Eye (tissue), 1 donor: ENCODE measurements around the gene IRS1.

Source experiments
- DNase-seq: peaks from one replicate; pipeline ENCODE4 v3.0.0-alpha.2; 2015

The IRS1 gene

DNA sequence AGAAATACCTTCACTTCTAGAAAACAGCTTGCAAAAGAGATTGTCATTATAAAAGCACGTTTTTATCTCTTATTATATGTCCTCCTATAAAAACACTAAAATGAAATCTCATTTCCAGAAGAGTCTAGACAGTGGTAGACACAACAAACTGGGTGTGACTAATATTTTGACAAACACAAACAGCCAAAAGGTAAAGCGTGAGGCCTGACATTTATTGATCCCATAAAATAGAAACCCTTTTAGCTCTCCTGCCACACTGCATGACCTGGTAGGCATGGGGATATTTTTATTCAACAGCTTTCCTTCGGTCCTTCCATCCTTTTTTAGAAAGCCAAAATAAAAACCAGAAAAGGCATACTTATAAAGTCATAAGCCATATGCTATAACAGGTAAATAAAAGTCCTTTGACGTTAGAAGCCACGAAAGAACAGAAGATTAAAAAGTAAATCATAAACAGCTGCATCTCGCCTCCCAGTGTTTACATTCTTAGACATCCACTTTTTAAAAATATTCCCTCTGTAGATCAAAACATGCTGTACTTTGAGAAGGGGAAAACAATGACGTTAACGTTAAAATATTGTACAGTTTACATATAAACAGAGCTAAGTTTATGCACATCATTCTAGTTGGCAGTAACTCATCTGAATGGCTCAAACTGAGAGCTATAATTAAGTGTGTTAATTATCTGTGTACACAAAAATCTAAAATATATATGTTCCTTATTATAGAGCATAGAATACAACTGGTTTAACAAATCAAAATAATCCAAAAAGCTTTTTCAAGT is 44.6 kb downstream of the IRS1 start:
- DNase-seq, result peak; percentile 52

DNA sequence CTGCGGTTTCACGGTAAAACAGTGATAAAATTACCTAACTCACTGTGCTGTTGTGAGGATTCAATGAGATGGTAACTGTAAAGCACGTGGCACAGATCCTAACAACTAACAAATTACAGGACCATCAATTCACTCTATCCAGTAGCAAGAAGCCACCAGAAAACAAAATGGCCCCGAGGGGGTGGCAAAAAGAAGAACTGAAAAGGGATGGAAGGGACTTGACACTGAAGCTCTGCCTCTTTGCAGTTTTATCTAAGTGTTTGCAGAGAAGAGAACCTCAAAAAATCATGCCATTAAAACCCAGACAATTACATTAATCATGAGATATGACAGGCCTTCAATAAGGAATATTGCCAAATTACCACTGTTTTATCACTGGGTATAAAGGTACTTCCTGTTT is 46.7 kb downstream of the IRS1 start:
- DNase-seq, result no peak

DNA sequence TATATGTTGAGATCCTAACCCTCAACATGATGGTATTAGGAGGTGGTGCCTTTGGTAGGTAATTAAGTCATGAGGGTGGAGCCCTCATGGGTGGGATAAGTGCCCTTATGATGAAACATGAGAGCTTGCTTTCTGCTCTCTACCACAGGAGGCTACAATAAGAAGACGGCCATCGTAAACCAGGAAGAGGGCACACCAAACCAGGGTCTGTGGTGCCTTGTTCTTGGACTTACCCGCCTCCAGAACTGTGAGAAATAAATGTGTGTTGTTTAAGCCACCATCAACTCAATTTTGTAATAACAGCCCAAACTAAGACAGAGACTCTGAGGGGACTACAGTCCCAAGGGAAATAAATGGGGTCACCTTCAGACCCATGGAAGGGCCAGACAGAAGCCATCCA is 52.3 kb downstream of the IRS1 start:
- no peak for DNase-seq

DNA sequence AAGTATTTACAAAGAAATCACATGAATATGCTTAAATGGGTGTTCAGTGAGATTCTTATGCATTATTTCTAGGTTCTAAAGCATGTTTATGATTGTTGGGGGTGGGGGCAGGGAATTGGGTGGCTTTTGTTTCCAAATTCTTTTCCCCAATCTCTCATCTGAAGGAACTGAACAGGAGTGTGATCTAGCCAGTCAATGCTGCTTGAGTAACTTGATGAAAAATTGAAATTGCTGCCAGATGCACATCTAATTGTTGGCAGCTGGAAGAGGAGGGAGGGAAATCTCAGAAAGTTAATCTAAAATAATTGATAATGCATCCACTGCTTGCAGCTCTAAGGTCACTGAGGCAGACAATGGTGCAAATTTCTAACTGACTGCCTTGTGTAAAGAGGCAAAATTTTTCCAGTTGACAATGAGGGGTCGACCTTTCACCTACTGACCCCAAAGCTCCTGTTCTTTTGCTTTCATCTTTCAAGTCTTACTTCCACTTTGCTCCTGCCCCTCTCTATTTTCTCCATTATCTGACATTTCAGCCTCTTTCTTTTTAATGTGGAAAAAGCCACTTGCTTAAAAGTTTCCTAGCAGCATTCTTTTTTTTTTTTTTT is 53.3 kb downstream of the IRS1 start:
- DNase-seq, result no peak

DNA sequence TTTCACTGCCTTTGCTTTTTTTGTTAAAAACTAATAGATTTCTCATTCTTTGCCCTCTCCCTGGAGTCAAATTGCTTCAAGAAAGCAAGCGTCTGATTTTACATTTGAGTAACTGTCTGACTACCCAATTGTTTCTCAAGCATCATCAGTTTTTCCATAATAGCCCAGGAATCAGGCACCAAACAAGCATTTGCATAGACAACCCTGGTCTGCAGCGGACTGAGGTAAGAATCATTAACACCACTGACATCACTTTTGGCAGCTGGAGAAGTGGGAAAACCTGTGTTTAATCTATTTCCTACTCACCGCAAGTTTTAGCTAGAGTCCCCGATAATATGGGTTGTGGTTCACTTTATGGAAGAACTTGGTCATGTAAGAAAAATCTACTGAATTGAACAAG is 55.7 kb downstream of the IRS1 start:
- DNase-seq, result no peak

DNA sequence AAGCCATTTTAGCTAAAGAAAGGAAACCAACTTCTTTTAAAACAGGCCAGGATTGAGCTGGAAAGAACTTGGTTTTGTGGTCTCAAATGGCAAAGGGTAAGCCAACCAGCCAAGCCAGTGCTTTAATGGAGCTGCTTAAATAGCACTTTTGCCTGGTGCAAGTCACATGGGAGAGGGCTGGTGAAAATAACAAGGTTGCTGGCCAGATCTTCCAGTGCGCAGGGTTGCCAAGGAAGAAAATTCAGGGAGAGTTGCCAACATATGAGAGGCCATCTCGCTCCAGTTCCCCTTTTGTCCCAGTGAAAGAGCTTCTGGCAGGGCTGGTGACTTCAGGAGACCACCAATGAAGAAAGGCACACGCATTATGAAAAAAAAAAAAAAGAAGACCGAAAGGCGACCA is 57.3 kb downstream of the IRS1 start:
- peak; percentile 85 for DNase-seq

DNA sequence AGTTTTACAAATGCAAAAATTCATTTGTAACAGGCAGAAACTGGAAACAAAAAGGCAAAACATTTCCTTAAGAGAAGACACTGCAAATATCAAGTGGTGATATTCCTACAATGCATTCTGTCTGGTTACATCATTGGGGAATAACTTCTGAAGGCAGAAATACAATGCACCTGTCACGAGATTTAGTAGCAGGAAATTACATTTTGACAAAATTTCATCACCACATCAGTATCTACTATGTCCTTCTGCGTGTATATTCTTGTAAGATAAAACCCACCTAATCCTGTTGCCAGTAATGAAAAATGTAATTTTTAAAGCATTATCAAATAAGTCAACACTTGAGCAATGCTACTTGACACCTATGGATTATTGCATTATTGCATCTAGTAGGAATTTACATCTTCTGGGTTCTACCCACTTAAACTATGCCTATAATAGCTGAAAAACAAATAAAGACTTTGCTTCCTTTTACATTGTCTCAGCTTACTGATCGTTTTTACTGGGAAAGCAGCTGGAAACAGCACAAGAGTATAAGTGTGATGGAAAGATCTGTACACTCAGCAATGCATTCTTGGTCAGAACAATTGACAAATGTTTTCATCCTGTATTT is 59.5 kb downstream of the IRS1 start:
- DNase-seq, result no peak

DNA sequence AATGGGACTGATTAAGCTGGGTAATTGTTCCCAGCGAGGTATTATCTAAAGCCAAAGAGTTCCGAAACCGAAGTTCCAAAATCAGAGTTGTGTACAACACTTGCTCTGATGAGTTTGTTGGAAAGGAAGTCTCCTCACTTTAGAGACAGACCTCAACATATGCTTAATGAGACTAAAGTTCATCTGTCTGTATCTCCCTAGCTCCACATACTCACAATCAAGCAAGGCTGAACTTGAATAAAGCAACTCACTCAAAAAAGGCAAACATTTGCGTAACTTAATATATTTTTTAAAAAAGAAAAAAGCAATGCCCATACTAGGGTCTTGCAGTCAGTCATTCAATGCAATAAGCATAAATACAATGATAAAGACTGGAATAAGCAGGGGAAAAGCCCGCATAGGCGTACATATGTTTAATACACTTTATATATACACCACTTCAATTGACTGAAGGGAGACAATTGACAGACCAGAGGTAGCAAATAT is 60.0 kb downstream of the IRS1 start:
- DNase-seq, result no peak

DNA sequence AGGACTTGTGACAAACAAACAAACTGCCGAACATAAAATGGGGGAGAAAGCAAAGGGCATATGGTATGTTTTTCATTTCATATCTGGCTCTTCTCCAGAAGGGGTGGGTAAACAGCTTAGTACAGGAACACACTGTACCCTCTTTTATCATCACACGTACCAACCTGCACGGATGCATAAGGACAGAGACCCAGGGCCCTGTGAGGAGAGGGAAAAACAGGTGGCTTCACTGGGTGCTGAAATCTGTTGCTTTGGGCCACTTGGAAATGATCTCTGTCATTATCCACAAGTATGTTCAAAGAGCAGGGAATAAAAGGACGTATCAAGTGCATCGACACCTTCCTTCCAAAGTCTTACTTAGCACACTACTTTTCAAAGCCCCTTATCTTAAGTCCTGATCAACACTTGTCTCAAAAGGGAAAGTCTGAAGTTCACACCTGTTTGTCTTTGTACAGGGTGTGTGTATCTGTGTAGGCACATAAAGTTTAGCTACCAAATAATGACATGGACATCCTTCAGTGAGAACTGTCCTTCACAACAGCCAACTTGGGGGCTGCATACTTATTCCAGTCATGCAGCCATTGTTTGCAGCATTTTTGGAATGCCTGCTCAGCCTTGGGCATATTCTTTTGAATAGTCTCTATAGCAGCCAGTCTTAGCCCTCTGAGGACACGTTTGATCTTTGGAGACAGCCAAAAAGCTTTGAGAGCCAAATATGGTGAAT is 60.6 kb downstream of the IRS1 start:
- DNase-seq, result peak; percentile 71

DNA sequence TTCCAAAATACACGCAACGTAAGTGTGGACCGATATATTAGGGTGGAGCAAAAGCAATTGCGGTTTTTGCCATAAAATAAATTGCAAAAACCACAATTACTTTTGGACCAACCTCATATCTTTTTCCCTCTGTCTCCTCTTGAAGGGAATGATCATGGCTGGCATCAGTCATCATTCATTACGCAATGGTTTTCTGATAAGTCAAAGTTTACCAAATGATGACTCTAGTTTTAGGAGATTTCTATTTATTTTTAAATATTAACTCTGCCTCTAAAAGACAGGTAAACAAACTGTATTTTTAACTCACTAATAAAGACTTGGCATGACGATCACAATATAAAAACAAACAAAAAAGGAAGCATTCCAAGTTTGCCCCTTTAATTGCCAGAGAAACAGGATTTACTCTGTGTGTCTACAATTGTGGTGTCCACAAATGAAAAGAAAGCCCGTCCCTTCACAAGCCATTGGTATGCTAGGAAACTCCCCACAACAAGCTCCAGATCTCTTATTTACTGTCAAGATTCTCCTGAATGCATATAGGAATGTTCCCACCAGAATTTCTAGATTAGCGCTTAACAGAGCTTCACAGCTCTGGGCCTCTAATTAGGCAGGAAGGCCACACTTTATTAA is 61.3 kb downstream of the IRS1 start:
- DNase-seq, result no peak

DNA sequence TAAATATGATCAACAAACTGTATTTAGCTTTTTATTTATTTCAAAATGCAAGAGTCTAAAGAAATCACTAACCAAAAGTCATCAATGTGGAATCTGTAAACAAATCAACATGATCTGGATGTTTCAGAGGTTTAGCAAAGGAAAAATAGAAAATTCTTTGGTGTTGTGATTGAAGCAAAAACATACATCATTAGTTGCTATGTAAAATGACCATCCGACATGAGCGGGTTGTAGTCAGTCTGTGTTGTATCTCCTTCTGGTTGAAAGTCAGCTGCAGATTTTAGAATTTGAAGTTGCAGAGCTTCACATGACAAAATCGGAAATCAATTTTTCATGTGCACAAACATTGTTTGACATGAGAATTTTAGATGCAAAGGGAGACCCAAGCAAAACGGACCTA is 63.2 kb downstream of the IRS1 start:
- DNase-seq, result no peak

DNA sequence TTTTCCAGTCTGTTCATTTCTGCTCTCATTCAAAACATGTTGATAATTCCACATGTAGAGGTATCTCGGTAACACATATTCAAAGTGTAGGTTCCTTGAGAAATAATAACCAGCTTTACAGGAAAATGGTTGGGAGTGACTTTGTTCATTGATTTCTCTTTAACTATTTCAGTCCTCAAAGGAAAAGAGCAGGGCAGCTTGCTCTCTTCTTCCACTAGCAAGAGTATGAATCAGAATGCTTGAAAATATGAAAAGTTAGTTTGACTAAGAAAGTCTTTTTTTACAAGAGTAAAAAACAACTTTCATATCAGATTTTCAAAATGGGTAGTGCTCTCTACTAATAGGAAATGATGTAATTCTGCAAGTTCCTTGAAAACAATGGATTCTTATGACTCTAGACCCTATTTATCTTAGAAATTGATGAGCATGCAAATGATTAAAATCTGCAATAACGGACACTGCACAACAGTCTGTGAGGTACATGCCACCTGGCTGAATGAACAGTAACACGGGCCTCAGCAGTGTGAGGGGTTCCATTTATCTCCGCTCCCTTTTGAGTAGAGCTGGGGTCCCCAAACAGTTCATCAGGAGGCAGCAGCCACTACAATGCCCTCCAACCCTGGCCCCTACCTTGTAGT is 65.6 kb downstream of the IRS1 start:
- DNase-seq, result no peak

DNA sequence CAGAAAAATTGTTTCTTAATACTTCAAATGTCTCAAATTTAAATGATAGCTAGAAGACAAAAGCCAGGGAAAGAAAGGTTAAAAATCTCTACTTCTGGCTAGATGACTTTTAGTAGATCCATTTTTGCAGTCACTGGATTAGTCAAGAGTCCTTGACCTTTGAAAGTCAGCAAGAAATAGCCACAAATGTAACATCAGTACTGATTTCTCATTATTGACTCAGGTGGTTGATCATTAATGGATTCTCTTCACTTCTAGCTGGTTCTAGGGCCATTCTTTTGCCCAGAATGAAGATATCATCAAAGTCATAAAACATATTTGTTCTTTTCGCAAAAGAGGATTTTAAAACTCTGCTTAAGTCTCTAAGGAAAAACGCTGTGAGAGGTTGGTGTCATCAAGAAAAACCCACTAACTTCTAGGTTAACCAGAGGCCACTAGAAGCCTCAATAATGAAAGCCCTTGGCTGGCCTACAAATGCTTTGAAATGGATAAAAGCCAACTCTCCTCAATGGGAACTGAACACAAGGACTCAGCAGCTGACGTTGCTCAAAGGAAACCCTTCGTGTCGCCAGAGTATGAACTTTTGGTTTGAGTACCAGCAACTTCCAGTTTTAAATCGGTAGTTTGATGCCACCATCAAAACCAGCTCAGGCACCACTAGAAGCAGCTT is 66.3 kb downstream of the IRS1 start:
- DNase-seq, result no peak

DNA sequence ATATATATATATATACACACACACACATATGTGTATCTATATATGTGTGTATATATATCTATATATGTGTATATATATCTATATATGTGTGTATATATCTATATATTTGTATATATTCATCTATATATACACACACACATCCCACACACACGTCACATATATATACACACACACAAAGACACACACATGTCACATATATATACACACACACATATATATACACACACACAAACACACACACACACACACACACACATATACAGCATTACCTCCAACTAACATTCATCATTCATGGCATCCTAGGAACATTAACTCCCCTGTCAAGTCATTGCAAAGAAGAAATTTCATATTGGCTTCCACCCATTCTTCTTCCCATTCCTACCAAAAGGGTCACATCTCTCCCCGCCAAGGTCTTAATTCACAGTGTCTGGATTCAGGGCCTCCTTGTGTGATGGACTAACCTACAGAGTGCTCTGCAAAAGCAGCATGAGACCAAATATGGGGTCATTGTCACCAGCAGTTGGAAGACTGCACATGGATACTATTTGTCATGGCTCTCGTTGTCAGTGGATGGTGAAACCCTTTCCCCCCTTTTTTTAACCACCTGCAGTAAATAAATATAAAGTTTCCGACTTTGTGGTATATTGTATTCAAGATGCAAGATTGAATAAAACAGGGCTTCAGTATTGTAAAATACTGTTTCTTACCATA is 67.0 kb downstream of the IRS1 start:
- DNase-seq, result no peak

DNA sequence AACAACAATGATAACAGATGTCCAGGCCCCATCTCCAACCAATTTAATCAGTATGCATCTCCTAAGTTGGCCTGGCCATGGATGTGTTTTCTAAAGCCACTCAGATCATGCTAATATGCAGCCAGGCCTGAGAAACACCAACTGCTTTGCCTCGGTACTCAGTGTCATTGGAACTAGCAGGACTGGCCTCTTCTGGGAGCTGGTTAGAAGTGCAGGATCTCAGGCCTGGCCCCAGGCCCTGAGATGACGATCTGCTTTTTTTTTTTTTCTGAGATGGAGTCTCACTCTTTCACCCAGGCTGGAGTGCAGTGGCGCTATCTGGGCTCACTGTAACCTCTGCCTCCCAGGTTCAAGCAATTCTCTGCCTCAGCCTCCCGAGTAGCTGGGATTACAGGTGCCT is 69.1 kb downstream of the IRS1 start:
- no peak for DNase-seq

DNA sequence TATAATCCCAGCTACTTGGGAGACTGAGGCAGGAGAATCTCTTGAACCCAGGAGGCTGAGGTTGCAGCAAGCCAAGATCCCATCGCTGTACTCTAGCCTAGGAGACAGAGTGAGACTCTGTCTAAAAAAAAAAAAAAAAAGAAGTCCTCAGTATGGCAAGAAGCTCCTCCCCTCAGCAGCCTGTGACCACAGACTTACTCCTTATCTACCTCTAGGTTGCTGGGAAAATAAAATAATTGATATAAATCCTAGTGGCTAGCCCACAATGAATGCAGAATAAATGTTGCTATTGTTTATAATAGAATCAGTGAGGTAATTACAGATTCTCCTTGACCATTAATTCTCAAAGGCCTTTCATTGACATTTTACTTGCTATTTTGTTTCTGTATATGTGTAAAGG is 70.6 kb downstream of the IRS1 start:
- DNase-seq, result no peak

DNA sequence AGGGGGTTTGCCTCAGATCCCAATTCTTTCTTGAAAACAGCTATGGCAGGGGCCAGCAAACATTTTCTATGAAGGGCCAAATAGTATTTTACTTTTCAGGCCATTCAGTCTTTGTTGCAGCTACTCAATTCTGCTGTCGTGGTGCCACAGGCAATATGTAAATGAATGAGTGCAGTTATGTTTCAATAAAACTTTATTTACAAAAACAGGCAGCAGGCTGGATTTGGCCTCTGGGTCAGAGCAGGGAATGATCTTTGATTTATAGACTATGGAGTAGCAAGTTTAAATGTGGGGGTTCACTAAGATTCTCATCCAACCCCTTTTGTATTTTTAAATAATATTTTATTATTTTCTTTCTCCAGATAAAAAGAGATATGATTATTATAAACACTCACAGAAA is 72.4 kb downstream of the IRS1 start:
- no peak for DNase-seq

DNA sequence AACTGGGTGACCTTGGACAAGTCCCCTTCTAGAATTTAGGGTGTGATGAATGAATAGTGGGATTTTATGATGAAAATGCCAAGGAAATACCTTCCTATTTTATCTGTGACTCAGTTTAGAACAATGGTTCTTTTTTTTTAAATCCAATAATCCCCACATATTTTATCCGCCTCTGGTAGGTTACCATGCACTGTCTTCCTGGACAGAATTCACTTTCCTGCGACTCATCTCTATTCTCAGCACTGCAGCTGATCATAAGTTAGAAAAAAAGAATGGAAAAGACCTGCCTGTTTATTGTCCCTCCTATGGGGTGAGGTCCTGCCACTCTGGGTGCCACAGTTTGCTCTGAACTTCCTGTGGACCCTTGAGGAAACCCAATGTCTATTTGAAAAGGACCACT is 73.1 kb downstream of the IRS1 start:
- no peak for DNase-seq

DNA sequence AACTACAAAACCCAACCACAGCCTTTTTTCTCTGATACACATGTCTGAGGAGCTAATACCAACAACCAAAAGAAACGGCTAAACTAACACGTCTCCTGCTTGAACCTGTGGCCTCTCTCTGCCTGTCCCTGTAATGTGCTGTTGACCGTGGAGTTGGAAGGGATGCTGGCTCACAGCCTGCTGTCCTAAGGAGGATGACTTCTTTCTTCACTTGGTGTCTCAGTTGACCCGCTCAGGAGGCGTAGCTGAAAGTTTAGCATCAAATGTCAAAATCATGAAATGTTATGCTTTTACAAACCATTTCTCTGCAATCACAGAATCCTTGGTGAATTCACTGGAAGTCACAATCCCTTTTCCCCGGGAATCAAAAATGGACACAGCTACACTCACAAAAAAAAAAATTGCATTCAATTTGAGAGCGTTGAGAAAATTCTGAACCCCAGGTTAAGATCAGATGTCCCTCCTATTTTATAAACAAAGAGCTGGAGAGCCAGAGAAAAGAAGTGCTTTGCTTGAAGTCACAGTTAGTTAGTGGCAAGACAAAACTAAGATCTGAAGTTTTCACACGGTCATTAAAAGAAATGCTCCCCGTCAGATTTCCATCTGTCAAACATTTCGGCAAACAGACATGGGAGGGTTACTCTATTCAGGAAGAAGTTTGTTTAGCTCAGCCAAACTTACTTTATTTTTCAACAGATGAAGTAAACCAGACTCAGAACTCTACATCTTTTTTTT is 74.3 kb downstream of the IRS1 start:
- DNase-seq, result peak; percentile 56

DNA sequence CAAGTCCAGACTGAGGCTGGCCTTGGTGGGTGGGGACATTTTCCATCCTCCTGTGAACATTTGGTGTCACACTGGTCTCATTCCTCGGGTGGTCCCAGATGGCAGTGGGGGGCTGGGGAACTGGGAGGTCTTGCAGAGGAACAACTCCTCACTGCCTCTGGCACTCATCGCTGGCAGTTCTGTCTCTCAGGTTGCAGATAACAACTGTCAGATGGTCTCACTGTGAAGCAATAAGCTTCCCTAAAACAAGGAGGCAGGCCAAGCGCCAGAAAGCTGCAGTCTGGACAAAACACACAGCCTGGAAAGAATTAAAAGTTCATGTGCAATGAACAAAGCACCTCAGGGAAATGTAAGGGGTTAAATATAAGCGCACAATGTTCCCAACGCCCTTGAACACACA is 78.1 kb downstream of the IRS1 start:
- peak; percentile 40 for DNase-seq

DNA sequence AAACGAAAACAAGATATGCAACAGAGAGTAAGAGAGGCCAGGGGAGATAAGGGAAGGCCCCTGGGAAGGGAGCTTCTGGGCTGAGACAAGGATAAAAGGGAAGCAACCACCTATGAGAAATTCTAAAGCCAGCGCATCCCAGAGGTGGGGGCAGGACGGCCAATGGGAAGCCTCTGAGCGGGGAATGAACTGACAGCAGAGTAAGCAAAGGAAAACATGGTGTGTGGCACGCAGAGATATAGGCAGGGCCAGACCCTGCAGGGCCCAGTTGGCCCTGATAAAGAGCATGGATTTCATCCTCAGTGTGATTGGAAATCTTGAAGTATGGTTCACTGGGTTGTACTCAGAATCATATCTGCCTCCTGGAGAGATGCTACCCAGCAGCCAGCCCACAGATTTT is 78.7 kb downstream of the IRS1 start:
- DNase-seq, result no peak
